Ishikawa (cell line): Measurements from ENCODE around the gene SAMD14.

Source experiments
- FOXM1 ChIP-seq: IDR thresholded peaks from 2 replicates; pipeline ENCODE4 v1.6.1; 2012; ENCODE audit warnings: low read depth, borderline replicate concordance
- RAD21 ChIP-seq: IDR thresholded peaks from 2 replicates; pipeline ENCODE4 v1.6.1; 2012; ENCODE audit warnings: low read depth
- TEAD4 ChIP-seq: IDR thresholded peaks from 2 replicates; pipeline ENCODE4 v1.6.1; 2012
- TF ChIP-seq, protein P1 (sequence below): IDR thresholded peaks from 2 replicates; pipeline ENCODE4 v1.6.1; 2012
- TF ChIP-seq, protein P2 (sequence below): IDR thresholded peaks from 2 replicates; pipeline ENCODE4 v1.6.1; 2012; ENCODE audit warnings: low read depth, mild to moderate bottlenecking

DNA sequence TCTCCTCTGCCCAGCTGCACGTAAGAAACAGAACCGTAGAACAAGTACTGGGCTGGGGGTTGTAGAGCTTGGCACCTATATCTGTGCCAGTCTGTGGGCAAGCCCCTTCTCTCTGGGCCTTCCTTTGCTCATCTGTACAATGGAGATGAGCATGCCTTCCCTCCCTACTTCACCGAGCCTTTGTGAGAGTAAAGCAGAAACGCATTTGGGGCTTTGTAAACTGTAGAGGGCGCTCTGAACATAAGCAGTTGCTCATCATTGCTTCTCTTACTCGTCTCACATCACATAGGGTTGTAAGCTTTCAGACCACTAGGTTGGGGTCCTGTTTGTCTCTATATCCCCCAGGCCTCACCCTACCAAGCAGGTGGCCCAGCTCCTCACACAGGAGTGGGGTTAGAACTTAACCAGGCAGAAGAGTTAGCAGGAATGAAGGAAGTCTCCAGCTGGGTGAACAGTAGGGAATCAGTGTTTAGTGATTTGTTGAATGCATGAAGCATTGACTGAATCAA lies 15.1 kb downstream of the SAMD14 start:
- TF ChIP-seq, protein P1, sequence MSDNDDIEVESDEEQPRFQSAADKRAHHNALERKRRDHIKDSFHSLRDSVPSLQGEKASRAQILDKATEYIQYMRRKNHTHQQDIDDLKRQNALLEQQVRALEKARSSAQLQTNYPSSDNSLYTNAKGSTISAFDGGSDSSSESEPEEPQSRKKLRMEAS: no peak
- TF ChIP-seq RAD21 (peak; percentile 75), TEAD4 (no peak), FOXM1 (no peak)
- TF ChIP-seq, protein P2, sequence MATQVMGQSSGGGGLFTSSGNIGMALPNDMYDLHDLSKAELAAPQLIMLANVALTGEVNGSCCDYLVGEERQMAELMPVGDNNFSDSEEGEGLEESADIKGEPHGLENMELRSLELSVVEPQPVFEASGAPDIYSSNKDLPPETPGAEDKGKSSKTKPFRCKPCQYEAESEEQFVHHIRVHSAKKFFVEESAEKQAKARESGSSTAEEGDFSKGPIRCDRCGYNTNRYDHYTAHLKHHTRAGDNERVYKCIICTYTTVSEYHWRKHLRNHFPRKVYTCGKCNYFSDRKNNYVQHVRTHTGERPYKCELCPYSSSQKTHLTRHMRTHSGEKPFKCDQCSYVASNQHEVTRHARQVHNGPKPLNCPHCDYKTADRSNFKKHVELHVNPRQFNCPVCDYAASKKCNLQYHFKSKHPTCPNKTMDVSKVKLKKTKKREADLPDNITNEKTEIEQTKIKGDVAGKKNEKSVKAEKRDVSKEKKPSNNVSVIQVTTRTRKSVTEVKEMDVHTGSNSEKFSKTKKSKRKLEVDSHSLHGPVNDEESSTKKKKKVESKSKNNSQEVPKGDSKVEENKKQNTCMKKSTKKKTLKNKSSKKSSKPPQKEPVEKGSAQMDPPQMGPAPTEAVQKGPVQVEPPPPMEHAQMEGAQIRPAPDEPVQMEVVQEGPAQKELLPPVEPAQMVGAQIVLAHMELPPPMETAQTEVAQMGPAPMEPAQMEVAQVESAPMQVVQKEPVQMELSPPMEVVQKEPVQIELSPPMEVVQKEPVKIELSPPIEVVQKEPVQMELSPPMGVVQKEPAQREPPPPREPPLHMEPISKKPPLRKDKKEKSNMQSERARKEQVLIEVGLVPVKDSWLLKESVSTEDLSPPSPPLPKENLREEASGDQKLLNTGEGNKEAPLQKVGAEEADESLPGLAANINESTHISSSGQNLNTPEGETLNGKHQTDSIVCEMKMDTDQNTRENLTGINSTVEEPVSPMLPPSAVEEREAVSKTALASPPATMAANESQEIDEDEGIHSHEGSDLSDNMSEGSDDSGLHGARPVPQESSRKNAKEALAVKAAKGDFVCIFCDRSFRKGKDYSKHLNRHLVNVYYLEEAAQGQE: no peak
